ENCODE measurements around the gene TOR1AIP2. TPM values are rescaled to one million over a fixed set of nuclear protein-coding genes. Genes with fewer than 3 reads are reported as not detected.

Gene TOR1AIP2
- total and polyA plus RNA-seq, 2 of the 13 experiments (the other 11 are each of a cell fraction or from before 2014, with no cell fraction given): 35.2 to 65.8 TPM

DNA sequence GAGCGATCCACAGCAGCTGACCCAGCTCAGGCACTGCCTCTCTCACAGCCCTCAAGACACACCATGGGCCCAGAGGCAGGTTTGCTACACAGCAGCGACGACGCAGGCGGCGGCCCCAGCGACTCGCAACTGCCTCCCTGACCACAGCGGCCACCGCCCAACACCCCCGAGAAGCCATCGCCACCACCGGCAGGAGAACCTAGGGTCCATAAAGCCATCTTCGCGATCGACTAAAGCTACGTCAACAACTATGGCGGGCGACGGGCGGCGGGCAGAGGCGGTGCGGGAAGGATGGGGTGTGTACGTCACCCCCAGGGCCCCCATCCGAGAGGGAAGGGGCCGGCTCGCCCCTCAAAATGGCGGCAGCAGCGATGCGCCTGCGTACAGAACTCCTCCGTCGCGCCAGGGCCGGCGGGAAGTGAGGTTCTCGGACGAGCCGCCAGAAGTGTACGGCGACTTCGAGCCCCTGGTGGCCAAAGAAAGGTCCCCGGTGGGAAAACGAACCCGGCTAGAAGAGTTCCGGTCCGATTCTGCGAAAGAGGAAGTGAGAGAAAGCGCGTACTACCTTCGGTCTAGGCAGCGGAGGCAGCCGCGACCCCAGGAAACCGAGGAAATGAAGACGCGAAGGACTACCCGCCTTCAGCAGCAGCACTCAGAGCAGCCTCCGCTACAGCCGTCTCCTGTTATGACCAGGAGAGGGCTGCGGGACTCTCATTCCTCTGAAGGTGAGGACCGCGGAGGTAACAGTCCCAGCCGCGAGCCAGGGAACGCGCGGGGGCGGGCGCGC is 4.8 kb upstream of the TOR1AIP2 start, which contains the start of gene TOR1AIP1 (continued):
- TF ChIP-seq, protein P1, sequence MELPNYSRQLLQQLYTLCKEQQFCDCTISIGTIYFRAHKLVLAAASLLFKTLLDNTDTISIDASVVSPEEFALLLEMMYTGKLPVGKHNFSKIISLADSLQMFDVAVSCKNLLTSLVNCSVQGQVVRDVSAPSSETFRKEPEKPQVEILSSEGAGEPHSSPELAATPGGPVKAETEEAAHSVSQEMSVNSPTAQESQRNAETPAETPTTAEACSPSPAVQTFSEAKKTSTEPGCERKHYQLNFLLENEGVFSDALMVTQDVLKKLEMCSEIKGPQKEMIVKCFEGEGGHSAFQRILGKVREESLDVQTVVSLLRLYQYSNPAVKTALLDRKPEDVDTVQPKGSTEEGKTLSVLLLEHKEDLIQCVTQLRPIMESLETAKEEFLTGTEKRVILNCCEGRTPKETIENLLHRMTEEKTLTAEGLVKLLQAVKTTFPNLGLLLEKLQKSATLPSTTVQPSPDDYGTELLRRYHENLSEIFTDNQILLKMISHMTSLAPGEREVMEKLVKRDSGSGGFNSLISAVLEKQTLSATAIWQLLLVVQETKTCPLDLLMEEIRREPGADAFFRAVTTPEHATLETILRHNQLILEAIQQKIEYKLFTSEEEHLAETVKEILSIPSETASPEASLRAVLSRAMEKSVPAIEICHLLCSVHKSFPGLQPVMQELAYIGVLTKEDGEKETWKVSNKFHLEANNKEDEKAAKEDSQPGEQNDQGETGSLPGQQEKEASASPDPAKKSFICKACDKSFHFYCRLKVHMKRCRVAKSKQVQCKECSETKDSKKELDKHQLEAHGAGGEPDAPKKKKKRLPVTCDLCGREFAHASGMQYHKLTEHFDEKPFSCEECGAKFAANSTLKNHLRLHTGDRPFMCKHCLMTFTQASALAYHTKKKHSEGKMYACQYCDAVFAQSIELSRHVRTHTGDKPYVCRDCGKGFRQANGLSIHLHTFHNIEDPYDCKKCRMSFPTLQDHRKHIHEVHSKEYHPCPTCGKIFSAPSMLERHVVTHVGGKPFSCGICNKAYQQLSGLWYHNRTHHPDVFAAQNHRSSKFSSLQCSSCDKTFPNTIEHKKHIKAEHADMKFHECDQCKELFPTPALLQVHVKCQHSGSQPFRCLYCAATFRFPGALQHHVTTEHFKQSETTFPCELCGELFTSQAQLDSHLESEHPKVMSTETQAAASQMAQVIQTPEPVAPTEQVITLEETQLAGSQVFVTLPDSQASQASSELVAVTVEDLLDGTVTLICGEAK (IDR thresholded peaks at IDR 0.05): peak; percentile 92
- TF ChIP-seq, protein P1 (CRISPR knock-in tag; IDR thresholded peaks at IDR 0.05): peak; percentile 80; the same call in 1 of the 2 replicates
- TF ChIP-seq BHLHE40 (IDR thresholded peaks at IDR 0.05; ENCODE audit: low read length): peak; percentile 35; the same call in 1 of the 2 replicates
- TF ChIP-seq CBX5 (CRISPR knock-in tag; IDR thresholded peaks at IDR 0.05; ENCODE audit: borderline replicate concordance): peak; percentile 82; the same call in 1 of the 2 replicates
- peak; percentile 69; the same call in 1 of the 2 replicates for TF ChIP-seq MIXL1 (CRISPR knock-in tag; IDR thresholded peaks at IDR 0.05)
- peak; percentile 97 for TF ChIP-seq ASH2L (IDR thresholded peaks at IDR 0.05; ENCODE audit: insufficient read length, low read depth, low read length)
- peak; percentile 98 for TF ChIP-seq U2AF1 (optimal IDR thresholded peaks at IDR 0.05; ENCODE audit: low read depth, low read length)
- no peak for TF ChIP-seq PLRG1 (conservative IDR thresholded peaks at IDR 0.05)
- TF ChIP-seq HCFC1 (IDR thresholded peaks at IDR 0.05; ENCODE audit: low read depth, low read length): peak; percentile 96
- peak; percentile 79; the same call in 1 of the 2 replicates for TF ChIP-seq ZNF724P (CRISPR knock-in tag; IDR thresholded peaks at IDR 0.05; ENCODE audit: borderline replicate concordance)
- TF ChIP-seq ZNF589 (CRISPR knock-in tag; conservative IDR thresholded peaks at IDR 0.05): peak; percentile 62
- no peak for TF ChIP-seq EZH2 (conservative IDR thresholded peaks at IDR 0.05; ENCODE audit: low read depth, low read length)
- TF ChIP-seq ZNF878 (CRISPR knock-in tag; IDR thresholded peaks at IDR 0.05): peak; percentile 85; the same call in 1 of the 2 replicates
- TF ChIP-seq, protein P2, sequence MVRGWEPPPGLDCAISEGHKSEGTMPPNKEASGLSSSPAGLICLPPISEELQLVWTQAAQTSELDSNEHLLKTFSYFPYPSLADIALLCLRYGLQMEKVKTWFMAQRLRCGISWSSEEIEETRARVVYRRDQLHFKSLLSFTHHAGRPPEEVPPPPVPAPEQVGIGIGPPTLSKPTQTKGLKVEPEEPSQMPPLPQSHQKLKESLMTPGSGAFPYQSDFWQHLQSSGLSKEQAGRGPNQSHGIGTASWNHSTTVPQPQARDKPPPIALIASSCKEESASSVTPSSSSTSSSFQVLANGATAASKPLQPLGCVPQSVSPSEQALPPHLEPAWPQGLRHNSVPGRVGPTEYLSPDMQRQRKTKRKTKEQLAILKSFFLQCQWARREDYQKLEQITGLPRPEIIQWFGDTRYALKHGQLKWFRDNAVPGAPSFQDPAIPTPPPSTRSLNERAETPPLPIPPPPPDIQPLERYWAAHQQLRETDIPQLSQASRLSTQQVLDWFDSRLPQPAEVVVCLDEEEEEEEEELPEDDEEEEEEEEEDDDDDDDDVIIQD (CRISPR knock-in tag; IDR thresholded peaks at IDR 0.05; ENCODE audit: low read depth): peak; percentile 73; the same call in 1 of the 2 replicates
- 0 out of 2 replicates have a peak, but pooled peaks have one; percentile 83 for TF ChIP-seq ZNF383 (CRISPR knock-in tag; IDR thresholded peaks at IDR 0.05; ENCODE audit: borderline replicate concordance)
- TF ChIP-seq TAF1 (CRISPR knock-in tag; IDR thresholded peaks at IDR 0.05): peak; percentile 89
- peak; percentile 83 for TF ChIP-seq ZFY (CRISPR knock-in tag; IDR thresholded peaks at IDR 0.05)
- peak; percentile 87 for TF ChIP-seq HNF1B (CRISPR knock-in tag; IDR thresholded peaks at IDR 0.05)

Data from HepG2 (cell line).